Liver (tissue), 9 donors: ENCODE data around the gene MKS1. TPM values are rescaled to one million over a fixed set of nuclear protein-coding genes. Genes with fewer than 3 reads are reported as not detected.

Experiments
- DNase-seq: peaks from one replicate; pipeline ENCODE4 v3.0.0-alpha.2; 2017; ENCODE audit warnings: low spot score
- H3K27ac ChIP-seq, 2 donors: one replicate each; pipeline ENCODE4 v1.7.0; 2013; ENCODE audit warnings: inconsistent platforms in 2 of 2, low read length in 2 of 2, control low read depth in 1 of 2, low read depth in 1 of 2, mild to moderate bottlenecking in 1 of 2
- H3K27me3 ChIP-seq, 4 donors: one replicate each; pipeline versions ENCODE4 v1.6.1 to v1.7.0; 2013; ENCODE audit warnings: low read length in 3 of 4, inconsistent platforms in 1 of 4, mild to moderate bottlenecking in 1 of 4, moderate library complexity in 1 of 4; ENCODE audit not compliant: control insufficient read depth in 4 of 4, insufficient read depth in 4 of 4
- H3K36me3 ChIP-seq, 4 donors: one replicate each; pipeline versions ENCODE4 v1.6.1 to v1.7.0; 2013; ENCODE audit warnings: low read length in 3 of 4, mild to moderate bottlenecking in 3 of 4, low read depth in 1 of 4, moderate library complexity in 1 of 4; ENCODE audit not compliant: control insufficient read depth in 4 of 4, insufficient read depth in 3 of 4
- H3K4me1 ChIP-seq, 4 donors: one replicate each; pipeline versions ENCODE4 v1.6.1 to v1.7.0; 2013; ENCODE audit warnings: low read length in 3 of 4, mild to moderate bottlenecking in 3 of 4, moderate library complexity in 1 of 4; ENCODE audit not compliant: control insufficient read depth in 4 of 4, insufficient read depth in 4 of 4
- H3K4me3 ChIP-seq, 3 donors: one replicate each; pipeline versions ENCODE4 v1.6.1 to v1.7.0; 2013; ENCODE audit warnings: low read length in 3 of 3, control low read depth in 1 of 3, low read depth in 1 of 3, mild to moderate bottlenecking in 1 of 3
- H3K9ac ChIP-seq, 2 donors: one replicate each; pipeline ENCODE4 v1.7.0; 2013; ENCODE audit warnings: low read length in 2 of 2, mild to moderate bottlenecking in 2 of 2, moderate library complexity in 2 of 2, control low read depth in 1 of 2, low read depth in 1 of 2
- H3K9me3 ChIP-seq, 4 donors: one replicate each; pipeline versions ENCODE4 v1.6.1 to v1.7.0; 2013; ENCODE audit warnings: low read length in 3 of 4; ENCODE audit not compliant: control insufficient read depth in 4 of 4
- GABPA ChIP-seq, 2 donors: IDR thresholded peaks in 1 of 2; conservative IDR thresholded peaks in 1 of 2; 2 replicates each; pipeline ENCODE4 v1.6.1; 2016; ENCODE audit warnings: antibody characterized with exemption in 2 of 2, mild to moderate bottlenecking in 1 of 2, moderate library complexity in 1 of 2
- RAD21 ChIP-seq, 2 donors: IDR thresholded peaks; 2 replicates each; pipeline ENCODE4 v1.6.1; 2016; ENCODE audit warnings: antibody characterized with exemption in 2 of 2, mild to moderate bottlenecking in 2 of 2
- RXRA ChIP-seq, 2 donors: IDR thresholded peaks; 2 replicates each; pipeline ENCODE4 v1.6.1; 2017 to 2018; ENCODE audit warnings: antibody characterized with exemption in 2 of 2, mild to moderate bottlenecking in 1 of 2
- YY1 ChIP-seq: IDR thresholded peaks from 2 replicates; pipeline ENCODE4 v1.6.1; 2016; ENCODE audit warnings: antibody characterized with exemption, mild to moderate bottlenecking
- WGBS: extraction: QIAGEN DNeasy Blood & Tissue Kit; methylation state at CpG from one replicate; pipeline ENCODE4 v1.1.7; 2013; 5-methylcytosine and 5-hydroxymethylcytosine counted together
- polyA plus RNA-seq, 2 donors: library from polyadenylated mRNA; stranded (reverse) in 1 of 2; unstranded in 1 of 2; fragments of 200-250 nt in 1 of 2; fragments of >200 nt in 1 of 2; fragmentation: Nextera tagmentation in 1 of 2; extraction: Ambion mirVana in 1 of 2; gene quantifications; one replicate each; pipeline versions ENCODE4 v1.2.1 to v1.2.3, GENCODE V29; 2013 to 2015
- total RNA-seq, 2 donors: library from RNA; depleted of rRNA; stranded (reverse); fragments of >200 nt; gene quantifications; one replicate each; pipeline ENCODE4 v1.2.3, GENCODE V29; 2014
- TF ChIP-seq, protein P1 (sequence below): IDR thresholded peaks from 2 replicates; pipeline ENCODE4 v1.6.1; 2016; ENCODE audit warnings: antibody characterized with exemption, mild to moderate bottlenecking
- TF ChIP-seq, protein P2 (sequence below): IDR thresholded peaks from 2 replicates; pipeline ENCODE4 v1.6.1; 2016; ENCODE audit warnings: antibody characterized with exemption
- TF ChIP-seq, protein P3 (sequence below): fragments of 150-350 bp; IDR thresholded peaks from 2 replicates; pipeline ENCODE4 v1.5.1; 2017; ENCODE audit warnings: improper control_type of control experiment, low read depth, low read length; ENCODE audit not compliant: missing input control
- donor health status: healthy.
- donor health status: healthy.
- donor health status: healthy.
- donor health status: healthy.
- donor health status: healthy.

MKS1 gene
- total and polyA plus RNA-seq, 4 donors: 4.4 to 7.9 (median 5.1) TPM

DNA sequence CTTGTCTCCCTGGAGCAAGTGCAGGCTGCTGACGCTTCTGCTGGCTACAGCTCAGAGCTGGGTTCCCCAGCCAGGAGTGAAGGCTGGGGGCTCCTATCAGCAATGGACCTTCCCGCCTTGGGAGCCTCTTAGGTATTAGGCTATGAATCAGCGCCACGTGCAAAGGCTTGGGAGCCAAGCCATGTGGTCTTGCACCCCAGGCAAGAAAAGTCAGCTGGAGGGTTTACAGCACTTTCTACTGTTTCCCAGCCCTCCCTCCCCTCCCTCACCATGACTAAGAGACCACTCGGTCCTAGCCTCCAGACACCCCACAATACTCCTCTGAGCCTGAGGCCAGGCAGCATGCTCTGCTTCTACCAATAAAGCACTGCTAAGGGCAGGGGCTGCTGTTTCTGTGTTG, 14.3 kb downstream of the MKS1 start:
- H3K27ac ChIP-seq: no peak overlapping the region
- H3K9ac ChIP-seq: no peak overlapping the region
- no peaks in the 10 kb centered on the region for H3K4me1 ChIP-seq
- TF ChIP-seq, protein P1, sequence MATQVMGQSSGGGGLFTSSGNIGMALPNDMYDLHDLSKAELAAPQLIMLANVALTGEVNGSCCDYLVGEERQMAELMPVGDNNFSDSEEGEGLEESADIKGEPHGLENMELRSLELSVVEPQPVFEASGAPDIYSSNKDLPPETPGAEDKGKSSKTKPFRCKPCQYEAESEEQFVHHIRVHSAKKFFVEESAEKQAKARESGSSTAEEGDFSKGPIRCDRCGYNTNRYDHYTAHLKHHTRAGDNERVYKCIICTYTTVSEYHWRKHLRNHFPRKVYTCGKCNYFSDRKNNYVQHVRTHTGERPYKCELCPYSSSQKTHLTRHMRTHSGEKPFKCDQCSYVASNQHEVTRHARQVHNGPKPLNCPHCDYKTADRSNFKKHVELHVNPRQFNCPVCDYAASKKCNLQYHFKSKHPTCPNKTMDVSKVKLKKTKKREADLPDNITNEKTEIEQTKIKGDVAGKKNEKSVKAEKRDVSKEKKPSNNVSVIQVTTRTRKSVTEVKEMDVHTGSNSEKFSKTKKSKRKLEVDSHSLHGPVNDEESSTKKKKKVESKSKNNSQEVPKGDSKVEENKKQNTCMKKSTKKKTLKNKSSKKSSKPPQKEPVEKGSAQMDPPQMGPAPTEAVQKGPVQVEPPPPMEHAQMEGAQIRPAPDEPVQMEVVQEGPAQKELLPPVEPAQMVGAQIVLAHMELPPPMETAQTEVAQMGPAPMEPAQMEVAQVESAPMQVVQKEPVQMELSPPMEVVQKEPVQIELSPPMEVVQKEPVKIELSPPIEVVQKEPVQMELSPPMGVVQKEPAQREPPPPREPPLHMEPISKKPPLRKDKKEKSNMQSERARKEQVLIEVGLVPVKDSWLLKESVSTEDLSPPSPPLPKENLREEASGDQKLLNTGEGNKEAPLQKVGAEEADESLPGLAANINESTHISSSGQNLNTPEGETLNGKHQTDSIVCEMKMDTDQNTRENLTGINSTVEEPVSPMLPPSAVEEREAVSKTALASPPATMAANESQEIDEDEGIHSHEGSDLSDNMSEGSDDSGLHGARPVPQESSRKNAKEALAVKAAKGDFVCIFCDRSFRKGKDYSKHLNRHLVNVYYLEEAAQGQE: no peak
- DNase-seq: no peak
- H3K9me3 ChIP-seq: no peaks in the 10 kb centered on the region
- H3K4me3 ChIP-seq: no peak overlapping the region
- no peaks in the 10 kb centered on the region for H3K27me3 ChIP-seq
- 98% methylated on average over 5 of the region's 5 CpGs for WGBS
- peaks cover 2 to 34% (median 9%) of the 10 kb centered on the region in 4 donors for H3K36me3 ChIP-seq

DNA sequence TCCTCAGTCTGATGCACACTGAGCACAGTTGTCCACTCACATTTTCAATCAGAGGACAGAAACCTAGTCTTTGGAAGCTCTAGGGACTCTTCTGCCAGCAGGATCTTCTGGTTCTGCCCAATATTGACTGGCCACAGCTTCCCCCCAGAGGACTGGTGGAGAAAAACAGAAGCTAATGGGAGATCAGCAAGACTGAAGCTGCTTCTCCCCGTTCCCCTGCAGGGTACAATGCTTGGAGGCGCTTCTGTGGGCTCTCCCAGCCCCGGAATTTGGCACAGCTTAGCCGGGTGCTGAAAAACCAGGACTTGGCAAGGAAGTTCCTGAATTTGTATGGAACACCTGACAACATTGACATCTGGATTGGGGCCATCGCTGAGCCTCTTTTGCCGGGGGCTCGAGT, 16.2 kb downstream of the MKS1 start:
- no peak overlapping the region for H3K9ac ChIP-seq
- H3K27ac ChIP-seq: no peak overlapping the region
- DNase-seq: no peak
- TF ChIP-seq, protein P2, sequence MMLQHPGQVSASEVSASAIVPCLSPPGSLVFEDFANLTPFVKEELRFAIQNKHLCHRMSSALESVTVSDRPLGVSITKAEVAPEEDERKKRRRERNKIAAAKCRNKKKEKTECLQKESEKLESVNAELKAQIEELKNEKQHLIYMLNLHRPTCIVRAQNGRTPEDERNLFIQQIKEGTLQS: no peak
- TF ChIP-seq YY1: no peak
- no peak overlapping the region for H3K4me3 ChIP-seq
- no peaks in the 10 kb centered on the region for H3K4me1 ChIP-seq
- WGBS: 91% methylated on average over 7 of the region's 7 CpGs
- peaks cover 0 to 8% (median 0%) of the 10 kb centered on the region in 4 donors for H3K27me3 ChIP-seq
- H3K9me3 ChIP-seq: no peaks in the 10 kb centered on the region
- peaks cover 0 to 21% (median 6%) of the 10 kb centered on the region in 4 donors for H3K36me3 ChIP-seq

DNA sequence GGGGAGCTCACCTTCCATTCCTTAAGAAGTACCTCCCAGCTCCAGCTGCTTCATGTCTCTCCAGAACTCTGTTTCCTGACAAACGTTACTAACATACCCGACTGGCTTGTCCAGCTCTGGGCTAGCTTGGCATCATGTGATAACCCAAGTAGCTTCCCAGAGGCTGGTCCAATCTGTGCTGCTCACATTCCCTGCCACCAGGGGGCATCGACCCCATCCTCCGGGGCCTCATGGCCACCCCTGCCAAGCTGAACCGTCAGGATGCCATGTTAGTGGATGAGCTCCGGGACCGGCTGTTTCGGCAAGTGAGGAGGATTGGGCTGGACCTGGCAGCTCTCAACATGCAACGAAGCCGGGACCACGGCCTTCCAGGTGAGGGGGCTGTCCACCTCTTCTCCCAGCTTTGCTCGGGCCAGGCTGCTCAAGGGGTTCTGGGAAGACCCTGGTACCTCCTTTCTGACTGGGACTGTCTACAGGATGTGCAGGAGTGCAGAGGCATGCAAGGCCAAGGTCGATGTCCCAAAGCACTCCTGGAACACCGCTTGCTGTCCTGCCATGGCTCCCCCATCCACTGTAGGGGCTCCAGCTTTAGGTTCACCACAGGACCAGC, 18.9 kb downstream of the MKS1 start:
- TF ChIP-seq RXRA (IDR thresholded peaks at IDR 0.05): peak in 1 of 2 donors; percentile 26
- peak in 1 of 2 donors; percentile 62 for TF ChIP-seq RAD21 (IDR thresholded peaks at IDR 0.05)
- TF ChIP-seq, protein P3, sequence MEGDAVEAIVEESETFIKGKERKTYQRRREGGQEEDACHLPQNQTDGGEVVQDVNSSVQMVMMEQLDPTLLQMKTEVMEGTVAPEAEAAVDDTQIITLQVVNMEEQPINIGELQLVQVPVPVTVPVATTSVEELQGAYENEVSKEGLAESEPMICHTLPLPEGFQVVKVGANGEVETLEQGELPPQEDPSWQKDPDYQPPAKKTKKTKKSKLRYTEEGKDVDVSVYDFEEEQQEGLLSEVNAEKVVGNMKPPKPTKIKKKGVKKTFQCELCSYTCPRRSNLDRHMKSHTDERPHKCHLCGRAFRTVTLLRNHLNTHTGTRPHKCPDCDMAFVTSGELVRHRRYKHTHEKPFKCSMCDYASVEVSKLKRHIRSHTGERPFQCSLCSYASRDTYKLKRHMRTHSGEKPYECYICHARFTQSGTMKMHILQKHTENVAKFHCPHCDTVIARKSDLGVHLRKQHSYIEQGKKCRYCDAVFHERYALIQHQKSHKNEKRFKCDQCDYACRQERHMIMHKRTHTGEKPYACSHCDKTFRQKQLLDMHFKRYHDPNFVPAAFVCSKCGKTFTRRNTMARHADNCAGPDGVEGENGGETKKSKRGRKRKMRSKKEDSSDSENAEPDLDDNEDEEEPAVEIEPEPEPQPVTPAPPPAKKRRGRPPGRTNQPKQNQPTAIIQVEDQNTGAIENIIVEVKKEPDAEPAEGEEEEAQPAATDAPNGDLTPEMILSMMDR: peak; percentile 28
- no peak for TF ChIP-seq GABPA (IDR thresholded peaks at IDR 0.05 in 1 of 2, conservative IDR thresholded peaks at IDR 0.05 in 1 of 2)
- peak; percentile 49 for DNase-seq
- no peaks in the 10 kb centered on the region for H3K9me3 ChIP-seq

More for the DNA sequence above, 18.9 kb downstream of the MKS1 start:
- H3K27me3 ChIP-seq: peaks cover 0 to 8% (median 0%) of the 10 kb centered on the region in 4 donors
- H3K9ac ChIP-seq: no peak overlapping the region
- peaks cover 0 to 3% (median 0%) of the 10 kb centered on the region in 4 donors for H3K36me3 ChIP-seq
- H3K4me3 ChIP-seq: no peak overlapping the region
- no peak overlapping the region for H3K27ac ChIP-seq
- H3K4me1 ChIP-seq: no peaks in the 10 kb centered on the region
- 45% methylated on average over 14 of the region's 14 CpGs for WGBS
